B cell (primary cell): ENCODE measurements around the gene IPO8. TPM values are rescaled to one million over a fixed set of nuclear protein-coding genes. Genes with fewer than 3 reads are reported as not detected.

Experiments
- ATAC-seq: fragments of 200-7000 bp; cut with Tn5 transposase; one replicate; pipeline ENCODE4 v1.10.0; 2021; ENCODE audit warnings: low read depth, mild to moderate bottlenecking, moderate number of reproducible peaks, moderate library complexity
- CTCF ChIA-PET: fragments of 350-600 bp; sonication (Branson Sonifier 250); formaldehyde crosslinking; loops from one replicate; lab custom pipeline; 2021; ENCODE audit warnings: antibody characterized with exemption, inconsistent platforms; lab: Charles Lee
- POLR2A ChIA-PET: fragments of 350-600 bp; sonication (Branson Sonifier 250); formaldehyde crosslinking; loops from one replicate; lab custom pipeline; 2021; ENCODE audit warnings: antibody characterized with exemption; lab: Charles Lee
- DNase-seq: peaks from one replicate; pipeline ENCODE4 v3.0.0; 2013
- H2AFZ ChIP-seq: 2 replicates; pipeline ENCODE4 v1.6.1; 2012; ENCODE audit warnings: mild to moderate bottlenecking, low read depth, low read length; ENCODE audit not compliant: insufficient read depth, poor library complexity, severe bottlenecking
- H3K27ac ChIP-seq, 2 donors: 1 replicate in 1 of 2; 2 replicates in 1 of 2; pipeline ENCODE4 v1.5.1; 2012 to 2013; ENCODE audit warnings: low read length in 2 of 2, mild to moderate bottlenecking in 2 of 2, moderate library complexity in 1 of 2
- H3K27me3 ChIP-seq, 4 experiments: fragments of 200-600 bp in 1 of 4; sonication (generic) in 1 of 4; replicated peaks in 1 of 4; 1 replicate in 2 of 4; 2 replicates in 2 of 4; pipeline versions ENCODE4 v1.6.1 to v1.7.0; 2013 to 2016; ENCODE audit warnings: low read length in 3 of 4, mild to moderate bottlenecking in 2 of 4, mixed read lengths in 1 of 4, moderate library complexity in 1 of 4; ENCODE audit not compliant: insufficient read depth in 4 of 4, control insufficient read depth in 3 of 4; ENCODE audit errors: control extremely low read depth in 1 of 4
- H3K36me3 ChIP-seq, 2 experiments: replicated peaks in 1 of 2; 1 replicate in 1 of 2; 2 replicates in 1 of 2; pipeline versions ENCODE4 v1.6.1 to v1.7.1; 2013; ENCODE audit warnings: low read length in 1 of 2; ENCODE audit not compliant: insufficient read depth in 2 of 2, control insufficient read depth in 1 of 2; ENCODE audit errors: control extremely low read depth in 1 of 2, extremely low read depth in 1 of 2
- H3K4me1 ChIP-seq, 2 donors: fragments of 200-600 bp in 1 of 2; sonication (generic) in 1 of 2; 1 replicate in 1 of 2; 2 replicates in 1 of 2; pipeline versions ENCODE4 v1.5.1 to v1.6.1; 2013 to 2017; ENCODE audit warnings: low read length in 2 of 2; ENCODE audit not compliant: control insufficient read depth in 2 of 2, insufficient read depth in 2 of 2
- H3K4me2 ChIP-seq: replicated peaks from 2 replicates; pipeline ENCODE3; 2012; ENCODE audit warnings: mild to moderate bottlenecking, low read depth, low read length; ENCODE audit not compliant: poor library complexity, severe bottlenecking
- H3K4me3 ChIP-seq, 5 experiments: fragments of 200-600 bp in 1 of 5; sonication (generic) in 1 of 5; 1 replicate in 3 of 5; 2 replicates in 2 of 5; pipeline versions ENCODE4 v1.5.1 to v1.7.0; 2011 to 2016; ENCODE audit warnings: low read length in 4 of 5, mild to moderate bottlenecking in 4 of 5, low read depth in 2 of 5, control low read depth in 1 of 5, moderate library complexity in 1 of 5; ENCODE audit not compliant: insufficient read depth in 1 of 5; ENCODE audit errors: control extremely low read depth in 1 of 5, extremely low read depth in 1 of 5
- H3K79me2 ChIP-seq: fragments of 200-600 bp; sonication (generic); one replicate; pipeline ENCODE4 v1.6.0; 2016; ENCODE audit warnings: low read length; ENCODE audit not compliant: control insufficient read depth, insufficient read depth
- H3K9ac ChIP-seq: fragments of 200-600 bp; sonication (generic); 2 replicates; pipeline ENCODE4 v1.6.1; 2017; ENCODE audit warnings: mild to moderate bottlenecking, low read length, moderate library complexity
- H3K9me3 ChIP-seq, 3 donors: one replicate each; pipeline versions ENCODE4 v1.6.1 to v1.7.1; 2013; ENCODE audit warnings: low read length in 2 of 3; ENCODE audit not compliant: control insufficient read depth in 2 of 3, insufficient read depth in 1 of 3; ENCODE audit errors: control extremely low read depth in 1 of 3
- H4K20me1 ChIP-seq: 2 replicates; pipeline ENCODE4 v1.6.0; 2012; ENCODE audit warnings: mild to moderate bottlenecking, low read length; ENCODE audit not compliant: insufficient read depth, control insufficient read depth, poor library complexity, severe bottlenecking
- H3K27ac Mint-ChIP-seq: one replicate; pipeline ENCODE4 v1.8.0; 2021; ENCODE audit warnings: mixed read lengths
- H3K27me3 Mint-ChIP-seq: one replicate; pipeline ENCODE4 v1.8.0; 2021; ENCODE audit warnings: mixed read lengths
- H3K4me1 Mint-ChIP-seq: one replicate; pipeline ENCODE4 v1.8.0; 2021; ENCODE audit warnings: mixed read lengths
- H3K4me3 Mint-ChIP-seq: one replicate; pipeline ENCODE4 v1.8.0; 2021; ENCODE audit warnings: mixed read lengths
- H3K9me3 Mint-ChIP-seq: one replicate; pipeline ENCODE4 v1.8.0; 2022; ENCODE audit warnings: mixed read lengths; ENCODE audit not compliant: insufficient read depth
- CTCF ChIP-seq: fragments of 200-600 bp; IDR thresholded peaks from one replicate; pipeline ENCODE4 v1.8.0; 2022; ENCODE audit warnings: antibody characterized with exemption, mild to moderate bottlenecking
- EZH2 ChIP-seq: IDR thresholded peaks from 2 replicates; pipeline ENCODE4 v1.6.1; 2012; ENCODE audit warnings: borderline replicate concordance, low read depth, mild to moderate bottlenecking, moderate library complexity, low read length; ENCODE audit not compliant: insufficient read depth, poor library complexity, severe bottlenecking
- WGBS: methylation state at CpG from one replicate; pipeline ENCODE4 v1.1.5; 2013; ENCODE audit warnings: missing lambda C conversion rate; ENCODE audit not compliant: insufficient coverage; 5-methylcytosine and 5-hydroxymethylcytosine counted together
- intact Hi-C: fragments of 100-400 bp; cut with micrococcal nuclease; formaldehyde crosslinking; loops from one replicate; pipeline ENCODE4 v1.10.0; 2022
- polyA plus RNA-seq: library from polyadenylated mRNA; depleted of rRNA; stranded (reverse); fragments of >200 nt; gene quantifications from 2 replicates; pipeline ENCODE4 v1.2.3, GENCODE V29; 2012
- total RNA-seq, 2 donors: library from RNA; stranded (reverse); fragments of 120-200 nt in 1 of 2; gene quantifications; 1 replicate in 1 of 2; 2 replicates in 1 of 2; pipeline versions ENCODE4 v1.2.3 to v1.2.4, GENCODE V29; 2013 to 2022

Gene IPO8
- total and polyA plus RNA-seq, 2 donors (not counting 1 experiment from before 2014, with no cell fraction given): 7.5 to 58.1 TPM

- Histone ChIP-seq H3K27me3 (no peaks in the 10 kb centered on the region), H3K4me1 (no peaks in the 10 kb centered on the region), H3K79me2 (no peaks in the 10 kb centered on the region), H2AFZ (no peak overlapping the region), H3K27ac (no peak overlapping the region), H4K20me1 (no peaks in the 10 kb centered on the region), H3K9me3 (no peaks in the 10 kb centered on the region), H3K4me3 (no peak overlapping the region), H3K4me2 (no peak overlapping the region), H3K9ac (no peak overlapping the region), H3K36me3 (peaks cover 12 to 43% of the 10 kb centered on the region in 2 experiments)
- DNase-seq (no peak), ATAC-seq (no peak)
- Mint-ChIP-seq H3K27me3 (no peaks in the 10 kb centered on the region), H3K9me3 (no peaks in the 10 kb centered on the region), H3K4me1 (no peaks in the 10 kb centered on the region), H3K27ac (no peak overlapping the region), H3K4me3 (no peak overlapping the region)
- intact Hi-C loops: no loop called here
- POLR2A ChIA-PET: no interaction called here
- TF ChIP-seq CTCF (no peak), EZH2 (no peak)
- WGBS: 100% methylated on average over 3 of the region's 4 CpGs
- CTCF ChIA-PET: no interaction called here
These were observed 34.5 kb downstream of the IPO8 start for GRCh38 chr12:30661210-30661609.

GRCh38 chr12:30652034-30652696 lies 43.5 kb downstream of the IPO8 start:
- no peak overlapping the region for H3K27ac Mint-ChIP-seq
- peaks cover 4% of the 10 kb centered on the region for H3K4me1 Mint-ChIP-seq
- Histone ChIP-seq H3K4me3 (no peak overlapping the region), H3K27ac (no peak overlapping the region), H3K27me3 (no peaks in the 10 kb centered on the region), H2AFZ (no peak overlapping the region), H3K4me2 (no peak overlapping the region), H4K20me1 (no peaks in the 10 kb centered on the region), H3K4me1 (no peaks in the 10 kb centered on the region), H3K79me2 (no peaks in the 10 kb centered on the region), H3K36me3 (peaks cover 10 to 13% of the 10 kb centered on the region in 2 experiments), H3K9ac (no peak overlapping the region), H3K9me3 (no peaks in the 10 kb centered on the region)
- WGBS: no CpG with 5 or more reads among the region's 1 CpG
- no peak overlapping the region for H3K4me3 Mint-ChIP-seq
- TF ChIP-seq CTCF (no peak), EZH2 (no peak)
- no peaks in the 10 kb centered on the region for H3K9me3 Mint-ChIP-seq
- no peaks in the 10 kb centered on the region for H3K27me3 Mint-ChIP-seq
- POLR2A ChIA-PET: no interaction called here
- no peak for ATAC-seq
- no peak for DNase-seq
- CTCF ChIA-PET: no interaction called here
- intact Hi-C loops: no loop called here
